Measurements from ENCODE around the gene USO1. TPM values are rescaled to one million over a fixed set of nuclear protein-coding genes. Genes with fewer than 3 reads are reported as not detected.
A peak's percentile ranks its signal among the peaks of the same experiment; 100 is the strongest.

Gene USO1
- total and polyA plus RNA-seq, 2 of the 13 experiments (the other 11 are each of a cell fraction or from before 2014, with no cell fraction given), result 52.2 to 87.7 TPM

DNA sequence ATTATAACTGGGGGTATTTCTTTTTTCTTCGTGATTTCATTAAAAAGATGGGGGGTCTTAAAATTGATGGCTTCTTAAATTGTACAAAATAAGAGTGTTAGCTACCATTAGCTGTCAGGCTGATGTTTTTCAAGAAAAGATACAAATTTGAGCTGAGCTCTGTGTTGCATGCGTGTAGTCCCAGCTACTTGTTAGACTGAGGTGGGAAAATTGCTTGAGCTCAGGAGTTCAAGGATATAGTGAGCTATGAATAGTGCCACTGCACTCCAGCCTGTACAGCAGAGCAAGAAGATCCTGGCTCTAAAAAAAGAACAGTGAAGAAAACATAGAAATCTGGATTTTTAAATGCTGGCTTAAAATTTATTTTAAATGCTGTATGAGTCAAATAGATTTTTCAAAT is 13.0 kb downstream of the USO1 start:
- H2AFZ ChIP-seq (ENCODE audit: low read length), result no peak overlapping the region
- WGBS (ENCODE audit: low lambda C conversion rate), result 90% methylated on average over 2 of the region's 2 CpGs
- peaks cover 52% of the 10 kb centered on the region for H3K79me2 ChIP-seq (ENCODE audit: insufficient read depth, low read length)
- DNase-seq (ENCODE audit: low spot score) (no peak), FAIRE-seq (no peak), ATAC-seq (peak; percentile 71)
- no peaks in the 10 kb centered on the region; a peak in 1 of 5 replicates for H3K36me3 ChIP-seq (replicated peaks in 1 of 2; ENCODE audit: control insufficient read depth in 1 of 2, insufficient read depth in 2 of 2, low read length in 2 of 2)
- H3K4me1 ChIP-seq (ENCODE audit: insufficient read depth, low read length), result peaks cover 24% of the 10 kb centered on the region
- H3K9me3 ChIP-seq (ENCODE audit: low read length), result no peaks in the 10 kb centered on the region
- no peak overlapping the region for H3K4me2 ChIP-seq (ENCODE audit: low read depth, low read length)
- no TSS peak for BruUV-seq (replicated peaks)
- H3K27ac ChIP-seq (ENCODE audit: extremely low read length, insufficient read depth, low read length), result peak overlapping the region; percentile 27
- in situ Hi-C loops (cut with HindIII; ENCODE audit: extremely low pct_ligation_motif_present, low pct_unique_long_range_greater_than_20kb) (no loop called here), intact Hi-C loops (cut with micrococcal nuclease; ENCODE audit: unreplicated experiment) (no loop called here)
- ChIA-PET POLR2A (interaction anchor here (1.5 to 2.2 kb wide), 2 partner anchors 10 to 13 kb away, joined by 3 to 11 read pairs; partner anchors contain the start of gene USO1), CTCF (ENCODE audit: low intra/inter-chr PET ratio, low total read pairs) (no interaction called here)
- no peak for TF ChIP-seq ZNF414 (CRISPR knock-in tag; IDR thresholded peaks at IDR 0.05)
- TF ChIP-seq ELF1 (CRISPR knock-in tag; IDR thresholded peaks at IDR 0.05), result no peak
- TF ChIP-seq ZNF138 (CRISPR knock-in tag; IDR thresholded peaks at IDR 0.05; ENCODE audit: low read depth), result no peak
- no peak for TF ChIP-seq ZNF180 (CRISPR knock-in tag; IDR thresholded peaks at IDR 0.05; ENCODE audit: borderline replicate concordance, low read depth)
- no peak for TF ChIP-seq ZNF232 (CRISPR knock-in tag; IDR thresholded peaks at IDR 0.05; ENCODE audit: borderline replicate concordance)
- TF ChIP-seq, protein P1, sequence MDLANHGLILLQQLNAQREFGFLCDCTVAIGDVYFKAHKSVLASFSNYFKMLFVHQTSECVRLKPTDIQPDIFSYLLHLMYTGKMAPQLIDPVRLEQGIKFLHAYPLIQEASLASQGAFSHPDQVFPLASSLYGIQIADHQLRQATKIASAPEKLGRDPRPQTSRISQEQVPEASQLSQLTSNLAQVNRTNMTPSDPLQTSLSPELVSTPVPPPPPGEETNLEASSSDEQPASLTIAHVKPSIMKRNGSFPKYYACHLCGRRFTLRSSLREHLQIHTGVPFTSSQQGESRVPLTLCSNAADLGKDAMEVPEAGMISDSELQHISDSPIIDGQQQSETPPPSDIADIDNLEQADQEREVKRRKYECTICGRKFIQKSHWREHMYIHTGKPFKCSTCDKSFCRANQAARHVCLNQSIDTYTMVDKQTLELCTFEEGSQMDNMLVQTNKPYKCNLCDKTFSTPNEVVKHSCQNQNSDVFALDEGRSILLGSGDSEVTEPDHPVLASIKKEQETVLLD (CRISPR knock-in tag; IDR thresholded peaks at IDR 0.05; ENCODE audit: low read depth), result no peak
- no peak for TF ChIP-seq KLF6 (CRISPR knock-in tag; IDR thresholded peaks at IDR 0.05)
- no peak for TF ChIP-seq ZNF790 (CRISPR knock-in tag; IDR thresholded peaks at IDR 0.05; ENCODE audit: borderline replicate concordance)
- no peak for TF ChIP-seq CCAR2 (optimal IDR thresholded peaks at IDR 0.05; ENCODE audit: low read depth, low read length)
- TF ChIP-seq ZNF367 (CRISPR knock-in tag; IDR thresholded peaks at IDR 0.05; ENCODE audit: borderline replicate concordance), result no peak
- TF ChIP-seq ZNF772 (CRISPR knock-in tag; IDR thresholded peaks at IDR 0.05), result no peak
- no peak for TF ChIP-seq FLYWCH1 (CRISPR knock-in tag; IDR thresholded peaks at IDR 0.05)
- no peak for TF ChIP-seq ZC3H4 (CRISPR knock-in tag; IDR thresholded peaks at IDR 0.05; ENCODE audit: borderline replicate concordance)
- no peak for TF ChIP-seq HNRNPLL (IDR thresholded peaks at IDR 0.05; ENCODE audit: low read depth, low read length, poor library complexity, severe bottlenecking)
- H4K20me1 ChIP-seq (ENCODE audit: insufficient read depth, low read length), result peaks cover 14% of the 10 kb centered on the region; the same call in 1 of the 2 replicates
- H3K4me3 ChIP-seq (replicated peaks in 1 of 3; ENCODE audit: insufficient read depth in 1 of 3, low read depth in 2 of 3, low read length in 3 of 3), result no peak overlapping the region
- no peaks in the 10 kb centered on the region for H3K27me3 ChIP-seq (ENCODE audit: control insufficient read depth in 1 of 2, insufficient read depth in 2 of 2, low read length in 2 of 2)
- no peak overlapping the region for H3K9ac ChIP-seq (ENCODE audit: insufficient read depth, low read depth, low read length)
